Kidney epithelial cell (primary cell): ENCODE measurements around the gene QSOX2. TPM values are rescaled to one million over a fixed set of nuclear protein-coding genes. Genes with fewer than 3 reads are reported as not detected.

ENCODE experiments used
- DNase-seq: peaks from one replicate; pipeline ENCODE4 v3.0.0-alpha.2; 2010; ENCODE audit warnings: low read depth
- H3K27me3 ChIP-seq: 2 replicates; pipeline ENCODE4 v1.6.0; 2011; ENCODE audit warnings: low read length; ENCODE audit not compliant: control insufficient read depth, insufficient read depth
- H3K36me3 ChIP-seq: 2 replicates; pipeline ENCODE4 v1.5.1; 2011; ENCODE audit warnings: low read length; ENCODE audit not compliant: control insufficient read depth, insufficient read depth
- H3K4me3 ChIP-seq: 2 replicates; pipeline ENCODE4 v1.5.1; 2011; ENCODE audit warnings: low read depth, mild to moderate bottlenecking, control low read depth, low read length
- total RNA-seq: library from RNA; depleted of rRNA; stranded (reverse); fragments of >200 nt; gene quantifications from 2 replicates; pipeline ENCODE4 v1.2.3, GENCODE V29; 2015
- TF ChIP-seq, protein P1 (sequence below): IDR thresholded peaks from 2 replicates; pipeline ENCODE4 v1.5.1; 2011; ENCODE audit warnings: mild to moderate bottlenecking, moderate library complexity, low read length, control low read depth, inconsistent platforms; ENCODE audit not compliant: insufficient read depth, poor library complexity, severe bottlenecking

Gene QSOX2
- total RNA-seq, 1 donor from 2014 or later, result 17.3 TPM

DNA sequence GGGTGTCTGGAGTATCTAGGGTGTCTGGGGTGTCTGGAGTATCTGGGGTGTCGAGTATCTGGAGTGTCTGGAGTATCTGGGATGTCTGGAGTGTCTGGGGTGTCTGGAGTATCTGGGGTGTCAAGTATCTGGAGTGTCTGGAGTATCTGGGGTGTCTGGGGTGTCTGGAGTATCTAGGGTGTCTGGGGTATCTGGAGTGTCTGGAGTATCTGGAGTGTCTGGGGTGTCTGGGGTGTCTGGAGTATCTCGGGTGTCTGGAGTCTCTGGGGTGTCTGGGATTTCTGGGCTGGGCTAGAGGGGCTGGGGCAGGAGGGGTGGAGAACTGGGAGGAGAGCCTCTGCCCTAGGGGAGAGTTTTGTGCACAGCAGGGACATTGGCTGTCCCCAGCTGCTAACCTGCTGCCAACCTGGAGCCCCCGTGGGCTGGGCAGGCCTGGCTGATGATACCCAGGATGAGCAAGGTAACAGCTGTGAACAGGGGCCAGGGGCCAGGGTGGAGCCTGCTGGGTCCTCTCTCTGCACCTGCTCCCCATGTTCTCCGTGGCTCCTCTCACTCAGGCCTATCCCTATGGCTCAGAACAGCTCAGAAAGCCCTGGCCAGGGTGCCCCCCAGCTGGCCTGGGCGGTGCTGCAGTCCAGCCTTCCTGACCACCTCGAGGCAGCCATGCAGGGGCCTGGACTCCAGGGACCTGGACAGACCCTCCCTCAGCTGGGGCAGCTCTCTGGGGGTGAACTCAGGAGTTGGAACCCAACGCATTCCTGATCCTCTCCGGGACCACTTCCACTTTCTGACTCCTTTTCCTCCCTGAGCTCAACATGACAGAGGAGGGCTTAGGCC is 70.6 kb downstream of the QSOX2 start:
- Histone ChIP-seq H3K27me3 (peaks cover 63% of the 10 kb centered on the region), H3K4me3 (no peak overlapping the region), H3K36me3 (no peaks in the 10 kb centered on the region)
- TF ChIP-seq, protein P1, sequence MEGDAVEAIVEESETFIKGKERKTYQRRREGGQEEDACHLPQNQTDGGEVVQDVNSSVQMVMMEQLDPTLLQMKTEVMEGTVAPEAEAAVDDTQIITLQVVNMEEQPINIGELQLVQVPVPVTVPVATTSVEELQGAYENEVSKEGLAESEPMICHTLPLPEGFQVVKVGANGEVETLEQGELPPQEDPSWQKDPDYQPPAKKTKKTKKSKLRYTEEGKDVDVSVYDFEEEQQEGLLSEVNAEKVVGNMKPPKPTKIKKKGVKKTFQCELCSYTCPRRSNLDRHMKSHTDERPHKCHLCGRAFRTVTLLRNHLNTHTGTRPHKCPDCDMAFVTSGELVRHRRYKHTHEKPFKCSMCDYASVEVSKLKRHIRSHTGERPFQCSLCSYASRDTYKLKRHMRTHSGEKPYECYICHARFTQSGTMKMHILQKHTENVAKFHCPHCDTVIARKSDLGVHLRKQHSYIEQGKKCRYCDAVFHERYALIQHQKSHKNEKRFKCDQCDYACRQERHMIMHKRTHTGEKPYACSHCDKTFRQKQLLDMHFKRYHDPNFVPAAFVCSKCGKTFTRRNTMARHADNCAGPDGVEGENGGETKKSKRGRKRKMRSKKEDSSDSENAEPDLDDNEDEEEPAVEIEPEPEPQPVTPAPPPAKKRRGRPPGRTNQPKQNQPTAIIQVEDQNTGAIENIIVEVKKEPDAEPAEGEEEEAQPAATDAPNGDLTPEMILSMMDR, result no peak
- no peak for DNase-seq

DNA sequence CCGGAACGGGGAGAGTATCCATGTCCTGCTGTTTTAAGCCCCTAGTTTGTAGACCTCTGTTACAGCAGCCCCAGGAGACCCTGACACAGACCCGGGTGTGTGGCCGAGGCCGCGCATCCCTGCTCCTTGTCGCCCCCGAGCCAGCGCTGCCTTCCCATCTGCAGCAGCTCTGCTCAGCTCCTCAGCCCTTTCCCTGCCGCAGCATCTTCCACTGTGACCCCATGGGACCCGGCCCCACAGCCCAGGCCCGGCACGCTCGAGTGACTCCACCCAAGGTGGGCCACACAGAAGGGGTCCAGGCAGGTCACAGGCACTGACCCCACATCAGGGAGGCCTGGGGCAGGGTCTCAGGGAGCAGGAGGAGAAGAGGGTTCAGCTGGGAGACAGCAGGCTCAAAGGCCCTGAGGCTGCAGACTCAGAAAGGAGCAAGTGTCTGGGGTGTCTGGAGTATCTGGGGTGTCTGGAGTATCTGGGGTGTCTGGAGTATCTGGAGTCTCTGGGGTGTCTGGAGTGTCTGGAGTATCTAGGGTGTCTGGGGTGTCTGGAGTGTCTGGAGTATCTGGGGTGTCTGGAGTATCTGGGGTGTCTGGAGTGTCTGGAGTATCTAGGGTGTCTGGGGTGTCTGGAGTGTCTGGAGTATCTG is 71.8 kb downstream of the QSOX2 start:
- Histone ChIP-seq H3K27me3 (peaks cover 67% of the 10 kb centered on the region), H3K36me3 (no peaks in the 10 kb centered on the region), H3K4me3 (no peak overlapping the region)
- DNase-seq, result no peak
- TF ChIP-seq, protein P1, result no peak

DNA sequence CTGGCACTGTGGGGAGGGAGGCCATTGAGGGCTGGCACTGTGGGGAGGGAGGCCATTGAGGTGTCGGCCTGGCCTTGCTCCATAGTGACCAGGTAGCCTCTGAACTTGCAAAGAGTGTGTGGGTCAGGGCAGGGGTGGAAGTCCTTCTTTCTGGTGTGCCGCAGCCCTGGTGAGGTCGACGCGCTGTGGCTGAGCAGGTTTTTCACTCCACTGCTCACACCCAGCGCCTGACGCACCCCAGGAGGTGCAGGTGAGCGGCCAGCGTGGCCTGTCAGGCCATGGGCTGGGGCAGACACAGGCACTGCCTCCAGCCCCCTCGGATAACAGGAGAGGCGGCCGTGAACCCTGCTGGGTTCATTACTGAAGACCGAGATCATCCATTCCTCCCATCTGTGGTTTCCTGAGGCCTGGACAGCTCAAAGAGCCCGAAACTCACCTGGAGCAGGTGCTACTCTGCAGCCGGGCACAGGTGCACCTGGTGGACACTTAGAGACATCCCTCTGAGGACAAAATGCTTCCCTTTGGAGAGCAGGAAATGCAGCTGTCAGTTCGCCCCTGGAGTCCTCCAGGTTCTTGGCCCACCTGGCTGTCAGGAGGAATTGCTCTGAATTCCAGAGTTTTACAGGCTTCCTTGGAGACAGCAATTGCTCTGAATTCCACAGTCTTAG is 73.1 kb downstream of the QSOX2 start:
- Histone ChIP-seq H3K27me3 (peaks cover 63% of the 10 kb centered on the region), H3K4me3 (no peak overlapping the region), H3K36me3 (no peaks in the 10 kb centered on the region)
- TF ChIP-seq, protein P1, result no peak
- no peak for DNase-seq

DNA sequence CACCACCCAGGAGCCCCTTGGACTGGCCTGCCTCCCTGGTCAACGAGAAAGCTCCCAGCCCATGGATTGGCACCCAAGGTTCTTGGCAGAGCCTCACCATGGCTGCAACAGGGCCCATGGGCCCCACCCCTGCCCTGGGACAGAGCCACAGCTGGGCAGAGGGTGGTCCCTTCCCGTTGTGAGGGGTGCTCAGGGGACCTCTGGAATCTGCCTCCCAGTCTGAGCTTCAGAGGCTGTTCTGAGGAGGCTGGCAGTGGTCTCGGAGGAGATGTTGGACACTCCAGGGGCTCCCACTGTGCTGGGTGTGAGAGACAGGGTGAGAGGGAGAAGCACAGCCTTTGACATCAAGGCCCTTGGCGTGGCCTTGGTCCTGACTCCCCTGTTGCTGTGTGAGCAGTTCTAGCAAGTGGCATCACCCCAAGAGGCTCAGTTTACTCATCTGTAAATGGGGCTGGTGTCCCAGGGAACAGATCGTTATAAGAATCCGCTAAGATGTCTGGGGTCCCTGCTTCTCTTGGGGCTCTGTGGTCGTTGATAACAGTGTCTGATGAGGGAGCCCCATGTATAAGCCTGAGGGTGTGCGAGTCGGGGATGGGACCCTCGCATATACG is 73.7 kb downstream of the QSOX2 start:
- H3K27me3 ChIP-seq, result peaks cover 57% of the 10 kb centered on the region
- H3K36me3 ChIP-seq, result no peaks in the 10 kb centered on the region
- no peak overlapping the region for H3K4me3 ChIP-seq
- DNase-seq, result no peak
- TF ChIP-seq, protein P1, result no peak

DNA sequence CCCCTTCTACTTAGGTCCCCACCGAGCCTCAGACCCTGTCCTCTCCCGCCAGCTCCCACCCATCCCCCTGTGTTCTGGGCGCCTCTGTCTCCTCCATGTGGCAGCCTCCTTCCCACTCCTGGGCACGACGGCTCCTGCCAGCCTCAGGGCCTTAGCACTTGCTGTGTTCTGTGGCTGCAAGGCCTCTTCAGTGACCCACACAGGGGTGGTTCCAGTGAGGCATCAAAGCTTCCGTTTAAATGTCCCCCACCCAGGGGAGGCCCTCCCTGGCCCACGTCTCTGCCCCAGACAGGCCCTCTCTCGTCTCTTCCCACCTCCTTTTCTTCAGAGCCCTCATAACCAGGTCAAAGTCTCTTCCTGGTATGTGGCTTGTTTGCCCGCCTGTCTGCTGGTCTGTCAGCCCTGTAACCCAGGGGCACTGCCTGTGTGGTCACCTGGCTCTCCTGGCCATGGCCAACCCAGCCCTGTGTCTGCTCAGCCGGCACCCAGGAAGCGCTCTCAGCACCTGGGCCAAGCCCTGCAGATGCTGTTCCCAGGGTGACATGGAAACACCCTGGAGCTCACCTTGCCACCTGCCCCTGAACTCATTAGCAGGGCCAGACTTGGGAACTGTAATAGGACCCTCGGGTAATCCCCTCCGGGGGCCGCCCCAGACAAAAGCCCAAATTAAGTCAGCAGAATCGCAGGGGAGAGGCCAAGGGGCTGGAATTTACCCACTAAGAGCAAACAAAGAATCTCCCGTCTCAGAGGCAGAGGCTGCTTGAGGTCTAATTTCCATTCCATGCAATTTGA is 74.4 kb downstream of the QSOX2 start:
- H3K4me3 ChIP-seq, result no peak overlapping the region
- TF ChIP-seq, protein P1, result no peak
- peaks cover 52% of the 10 kb centered on the region for H3K27me3 ChIP-seq
- DNase-seq, result no peak
- no peaks in the 10 kb centered on the region for H3K36me3 ChIP-seq
